HepG2 (cell line): Measurements from ENCODE around the gene GGA1. TPM values are rescaled to one million over a fixed set of nuclear protein-coding genes. Genes with fewer than 3 reads are reported as not detected.

ENCODE experiments used
- ASH2L ChIP-seq: fragments of 300-600, 200-600 bp; sonication (generic); IDR thresholded peaks from 2 replicates; pipeline ENCODE4 v1.7.0; 2017; ENCODE audit warnings: low read depth, mild to moderate bottlenecking, moderate library complexity, mixed read lengths, low read length; ENCODE audit not compliant: insufficient read length
- CEBPB ChIP-seq: IDR thresholded peaks from 2 replicates; pipeline ENCODE4 v1.6.1; 2011; ENCODE audit warnings: low read depth, low read length, improper control_type of control experiment, borderline replicate concordance
- DR1 ChIP-seq: sonication (generic); formaldehyde crosslinking; IDR thresholded peaks from 2 replicates; pipeline ENCODE4 v1.8.0; 2021; ENCODE audit warnings: mild to moderate bottlenecking, missing genetic modification reagents, inconsistent platforms
- EZH2 ChIP-seq: conservative IDR thresholded peaks from 2 replicates; pipeline ENCODE4 v1.6.1; 2012; ENCODE audit warnings: mild to moderate bottlenecking, low read depth, low read length, moderate library complexity
- FOXP4 ChIP-seq: sonication (generic); formaldehyde crosslinking; IDR thresholded peaks from 2 replicates; pipeline ENCODE4 v1.4.0; 2020; ENCODE audit warnings: missing genetic modification reagents
- GABPA ChIP-seq, 2 experiments: IDR thresholded peaks; 2 replicates each; pipeline ENCODE4 v1.6.1; 2011 to 2016; ENCODE audit warnings: low read depth in 2 of 2, low read length in 1 of 2, missing biosample characterization in 1 of 2, missing genetic modification characterization in 1 of 2
- HBP1 ChIP-seq: IDR thresholded peaks from 2 replicates; pipeline ENCODE4 v1.6.1; 2016; ENCODE audit warnings: low read depth, control low read depth
- HHEX ChIP-seq: IDR thresholded peaks from 2 replicates; pipeline ENCODE4 v1.6.1; 2016; ENCODE audit warnings: control low read depth
- HMGA1 ChIP-seq: sonication (generic); formaldehyde crosslinking; conservative IDR thresholded peaks from 2 replicates; pipeline ENCODE4 v1.4.0; 2020; ENCODE audit warnings: missing genetic modification reagents
- HNRNPH1 ChIP-seq: fragments of 200-400 bp; formaldehyde crosslinking; optimal IDR thresholded peaks from 2 replicates; pipeline ENCODE3; 2017; ENCODE audit warnings: mild to moderate bottlenecking, low read depth, low read length
- HOXA5 ChIP-seq: sonication (generic); formaldehyde crosslinking; IDR thresholded peaks from 2 replicates; pipeline ENCODE4 v1.4.0; 2020; ENCODE audit warnings: missing genetic modification reagents
- NR2F1 ChIP-seq, 2 experiments: fragments of 450-650 bp in 1 of 2; formaldehyde crosslinking in 1 of 2; IDR thresholded peaks; 2 replicates each; pipeline versions ENCODE4 v1.5.0 to v1.6.1; 2016 to 2020; ENCODE audit warnings: mild to moderate bottlenecking in 1 of 2, missing compliant biosample characterization in 1 of 2, missing genetic modification reagents in 1 of 2, moderate library complexity in 1 of 2
- PHB2 ChIP-seq: fragments of 450-650 bp; IDR thresholded peaks from 2 replicates; pipeline ENCODE4 v1.6.1; 2018; ENCODE audit not compliant: partially characterized antibody
- RCOR2 ChIP-seq: IDR thresholded peaks from 2 replicates; pipeline ENCODE4 v1.6.1; 2016; ENCODE audit warnings: missing biosample characterization, missing genetic modification reagents
- RELA ChIP-seq: sonication (generic); formaldehyde crosslinking; IDR thresholded peaks from 2 replicates; pipeline ENCODE4 v1.4.0; 2020; ENCODE audit warnings: missing genetic modification reagents
- SMAD1 ChIP-seq: sonication (generic); formaldehyde crosslinking; IDR thresholded peaks from 2 replicates; pipeline ENCODE4 v1.4.0; 2020; ENCODE audit warnings: missing genetic modification reagents, low read depth, mild to moderate bottlenecking, borderline replicate concordance
- SNAPC2 ChIP-seq: sonication (generic); formaldehyde crosslinking; IDR thresholded peaks from 2 replicates; pipeline ENCODE4 v1.8.1; 2022; ENCODE audit warnings: mild to moderate bottlenecking, missing genetic modification reagents
- SOX6 ChIP-seq, 2 experiments: fragments of 450-650 bp in 1 of 2; sonication (generic) in 1 of 2; formaldehyde crosslinking in 1 of 2; IDR thresholded peaks; 2 replicates each; pipeline versions ENCODE4 v1.4.0 to v1.6.1; 2017 to 2020; ENCODE audit warnings: antibody characterized with exemption in 1 of 2, mild to moderate bottlenecking in 1 of 2, missing genetic modification reagents in 1 of 2
- SSRP1 ChIP-seq: IDR thresholded peaks from 2 replicates; pipeline ENCODE4 v1.6.1; 2016; ENCODE audit warnings: control low read depth
- TOPORS ChIP-seq: sonication (generic); formaldehyde crosslinking; IDR thresholded peaks from 2 replicates; pipeline ENCODE4 v1.8.0; 2023; ENCODE audit warnings: mild to moderate bottlenecking, missing genetic modification reagents
- ZNF263 ChIP-seq: sonication (generic); formaldehyde crosslinking; IDR thresholded peaks from 2 replicates; pipeline ENCODE4 v1.4.0; 2020; ENCODE audit warnings: missing genetic modification reagents
- ZNF3 ChIP-seq: IDR thresholded peaks from 2 replicates; pipeline ENCODE4 v1.7.0; 2017; ENCODE audit warnings: inconsistent platforms
- ZNF337 ChIP-seq: sonication (generic); formaldehyde crosslinking; IDR thresholded peaks from 2 replicates; pipeline ENCODE4 v1.5.1; 2020; ENCODE audit warnings: missing genetic modification reagents, low read depth, mild to moderate bottlenecking, borderline replicate concordance
- ZNF468 ChIP-seq: sonication (generic); formaldehyde crosslinking; IDR thresholded peaks from 2 replicates; pipeline ENCODE4 v1.8.0; 2022; ENCODE audit warnings: mild to moderate bottlenecking, moderate library complexity, missing genetic modification reagents
- ZNF484 ChIP-seq: sonication (generic); formaldehyde crosslinking; IDR thresholded peaks from 2 replicates; pipeline ENCODE4 v1.5.1; 2020; ENCODE audit warnings: mild to moderate bottlenecking, low read depth, missing genetic modification reagents, borderline replicate concordance
- ZNF496 ChIP-seq: sonication (generic); formaldehyde crosslinking; IDR thresholded peaks from 2 replicates; pipeline ENCODE4 v1.8.1; 2023; ENCODE audit warnings: mild to moderate bottlenecking, moderate library complexity, missing genetic modification reagents; ENCODE audit not compliant: insufficient replicate concordance
- ZNF598 ChIP-seq: sonication (generic); formaldehyde crosslinking; IDR thresholded peaks from 2 replicates; pipeline ENCODE4 v1.5.1; 2020; ENCODE audit warnings: mild to moderate bottlenecking, missing genetic modification reagents, borderline replicate concordance
- ZNF777 ChIP-seq: sonication (generic); formaldehyde crosslinking; IDR thresholded peaks from 2 replicates; pipeline ENCODE4 v1.4.0; 2020; ENCODE audit warnings: missing genetic modification reagents
- polyA plus RNA-seq, 8 experiments: library from polyadenylated mRNA; depleted of rRNA in 3 of 8; stranded (reverse) in 7 of 8; unstranded in 1 of 8; fragments of >200 nt; fragmentation: Illumina TruSeq in 4 of 8; extraction: Trizol in 4 of 8; gene quantifications; 2 replicates each; pipeline versions ENCODE4 v1.2.1 to v1.2.3, GENCODE V29; 2011 to 2016; ENCODE audit warnings: low read depth in 4 of 8, missing spikeins in 1 of 8, mixed read lengths in 1 of 8; ENCODE audit not compliant: insufficient read depth in 1 of 8
- total RNA-seq, 5 experiments: library from RNA; depleted of rRNA; stranded (reverse); fragments of >200 nt; fragmentation: Illumina TruSeq; extraction: Trizol; gene quantifications; 2 replicates each; pipeline ENCODE4 v1.2.3, GENCODE V29; 2016; ENCODE audit warnings: low read depth in 1 of 5

Gene GGA1
- total and polyA plus RNA-seq, 2 of the 13 experiments (the other 11 are each of a cell fraction or from before 2014, with no cell fraction given) = 29.1 to 87.2 TPM

- TF ChIP-seq HNRNPH1 (no peak), NR2F1 (CRISPR knock-in tag; IDR thresholded peaks at IDR 0.05) (no peak), PHB2 (no peak), HHEX (CRISPR knock-in tag) (no peak), ZNF337 (CRISPR knock-in tag) (no peak), ZNF468 (CRISPR knock-in tag) (no peak), ZNF496 (CRISPR knock-in tag) (no peak), SMAD1 (CRISPR knock-in tag) (peak; percentile 77), EZH2 (no peak), ZNF263 (CRISPR knock-in tag) (0 out of 2 replicates have a peak, but pooled peaks have one; percentile 6), ASH2L (peak; percentile 53), ZNF598 (CRISPR knock-in tag) (peak; percentile 27; the same call in 1 of the 2 replicates), SNAPC2 (CRISPR knock-in tag) (no peak), CEBPB (no peak), RCOR2 (CRISPR knock-in tag) (peak; percentile 52; the same call in 1 of the 2 replicates), ZNF777 (no peak), FOXP4 (CRISPR knock-in tag) (peak; percentile 63), ZNF3 (no peak), TOPORS (no peak), ZNF484 (CRISPR knock-in tag) (no peak), HOXA5 (no peak), SSRP1 (CRISPR knock-in tag) (peak; percentile 26; the same call in 1 of the 2 replicates), SOX6 (IDR thresholded peaks at IDR 0.05) (no peak), SOX6 (CRISPR knock-in tag; IDR thresholded peaks at IDR 0.05) (no peak), HBP1 (CRISPR knock-in tag) (no peak), DR1 (no peak), RELA (CRISPR knock-in tag) (no peak), HMGA1 (CRISPR knock-in tag) (no peak), GABPA (IDR thresholded peaks at IDR 0.05; ENCODE audit: low read depth, low read length) (peak; percentile 56), GABPA (CRISPR knock-in tag; IDR thresholded peaks at IDR 0.05; ENCODE audit: low read depth) (peak; percentile 74)
Observed at GRCh38 chr22:37631448-37632173, 23.0 kb downstream of the GGA1 start (continued).
